GM19463 (cell line): Measurements from ENCODE around the gene ARID3B.
A peak's percentile ranks its signal among the peaks of the same experiment; 100 is the strongest.
"Not testable (repeated sequence)": the region's sequence is repeated elsewhere in the genome, so short reads cannot be mapped to it uniquely, and the experiment has no call there.

Source experiments
- ATAC-seq: cut with Tn5 transposase; IDR thresholded peaks from one replicate; pipeline ENCODE4 v1.9.1; 2021; ENCODE audit warnings: mild to moderate bottlenecking, moderate library complexity; ENCODE audit not compliant: unreplicated experiment

Gene ARID3B

GRCh38 chr15:74618841-74619596, 78.0 kb downstream of the ARID3B start:
- ATAC-seq = no peak

GRCh38 chr15:74619916-74620635, 79.1 kb downstream of the ARID3B start:
- ATAC-seq = no peak

- ATAC-seq = peak; percentile 59
These were observed 79.9 kb downstream of the ARID3B start for GRCh38 chr15:74620636-74621545.

GRCh38 chr15:74621546-74621920, 80.5 kb downstream of the ARID3B start:
- ATAC-seq = no peak

GRCh38 chr15:74621936-74622335, 80.9 kb downstream of the ARID3B start:
- ATAC-seq = no peak

- ATAC-seq = no peak
These were observed 81.7 kb downstream of the ARID3B start for GRCh38 chr15:74622758-74623157.

GRCh38 chr15:74624020-74624602, 83.1 kb downstream of the ARID3B start:
- no peak for ATAC-seq

- ATAC-seq = no peak
These were observed 84.7 kb downstream of the ARID3B start for GRCh38 chr15:74625693-74626092.

- ATAC-seq = no peak
These were observed 85.3 kb downstream of the ARID3B start for GRCh38 chr15:74626336-74626735.

- peak; percentile 67 for ATAC-seq
These were observed 86.0 kb downstream of the ARID3B start for GRCh38 chr15:74626752-74627692.

GRCh38 chr15:74627766-74628165, 86.7 kb downstream of the ARID3B start:
- ATAC-seq = no peak

GRCh38 chr15:74628199-74628598, 87.2 kb downstream of the ARID3B start:
- ATAC-seq = no peak

- no peak for ATAC-seq
These were observed 87.9 kb downstream of the ARID3B start for GRCh38 chr15:74628949-74629348.

GRCh38 chr15:74629696-74630095, 88.7 kb downstream of the ARID3B start:
- ATAC-seq = not testable (repeated sequence)

- no peak for ATAC-seq
These were observed 89.5 kb downstream of the ARID3B start for GRCh38 chr15:74630284-74631086.

GRCh38 chr15:74631087-74631385, 90.0 kb downstream of the ARID3B start:
- no peak for ATAC-seq

GRCh38 chr15:74631408-74631807, 90.4 kb downstream of the ARID3B start:
- ATAC-seq = no peak

GRCh38 chr15:74631935-74632560, 91.0 kb downstream of the ARID3B start:
- ATAC-seq = no peak

GRCh38 chr15:74632601-74633000, 91.6 kb downstream of the ARID3B start:
- no peak for ATAC-seq
